SH-SY5Y (cell line): ENCODE data around the gene ABHD4.

Experiments
- GATA2 ChIP-seq: IDR thresholded peaks from 2 replicates; pipeline ENCODE4 v1.6.1; 2011; ENCODE audit warnings: mild to moderate bottlenecking, low read depth, low read length
- GATA3 ChIP-seq: IDR thresholded peaks from 2 replicates; pipeline ENCODE4 v1.6.1; 2011; ENCODE audit warnings: low read depth, mild to moderate bottlenecking, low read length, moderate library complexity

Gene ABHD4, protein sequence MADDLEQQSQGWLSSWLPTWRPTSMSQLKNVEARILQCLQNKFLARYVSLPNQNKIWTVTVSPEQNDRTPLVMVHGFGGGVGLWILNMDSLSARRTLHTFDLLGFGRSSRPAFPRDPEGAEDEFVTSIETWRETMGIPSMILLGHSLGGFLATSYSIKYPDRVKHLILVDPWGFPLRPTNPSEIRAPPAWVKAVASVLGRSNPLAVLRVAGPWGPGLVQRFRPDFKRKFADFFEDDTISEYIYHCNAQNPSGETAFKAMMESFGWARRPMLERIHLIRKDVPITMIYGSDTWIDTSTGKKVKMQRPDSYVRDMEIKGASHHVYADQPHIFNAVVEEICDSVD

GRCh38 chr14:22598099-22598895 is at the start of gene ABHD4:
ABHD4 (plus strand) TSS chr14:22598300; CDS start chr14:22598307, 7 bp downstream.
- TF ChIP-seq GATA2, result no peak
- no peak for TF ChIP-seq GATA3

- TF ChIP-seq GATA3 (no peak), GATA2 (no peak)
These were observed 48.7 kb upstream of the ABHD4 start for GRCh38 chr14:22549324-22549962.

DNA sequence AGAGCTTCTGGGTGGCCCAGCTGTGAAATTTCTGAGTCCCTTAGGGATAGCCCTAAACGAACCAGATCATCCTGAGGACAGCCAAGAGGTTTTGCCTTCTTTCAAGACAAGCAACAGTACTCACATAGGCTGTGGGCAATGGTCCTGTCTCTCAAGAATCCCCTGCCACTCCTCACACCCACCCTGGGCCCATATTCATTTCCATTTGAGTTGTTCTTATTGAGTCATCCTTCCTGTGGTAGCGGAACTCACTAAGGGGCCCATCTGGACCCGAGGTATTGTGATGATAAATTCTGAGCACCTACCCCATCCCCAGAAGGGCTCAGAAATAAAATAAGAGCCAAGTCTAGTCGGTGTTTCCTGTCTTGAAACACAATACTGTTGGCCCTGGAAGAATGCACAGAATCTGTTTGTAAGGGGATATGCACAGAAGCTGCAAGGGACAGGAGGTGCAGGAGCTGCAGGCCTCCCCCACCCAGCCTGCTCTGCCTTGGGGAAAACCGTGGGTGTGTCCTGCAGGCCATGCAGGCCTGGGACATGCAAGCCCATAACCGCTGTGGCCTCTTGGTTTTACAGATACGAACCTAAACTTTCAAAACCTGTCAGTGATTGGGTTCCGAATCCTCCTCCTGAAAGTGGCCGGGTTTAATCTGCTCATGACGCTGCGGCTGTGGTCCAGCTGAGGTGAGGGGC is 48.0 kb upstream of the ABHD4 start:
- TF ChIP-seq GATA2 (no peak), GATA3 (no peak)

GRCh38 chr14:22551605-22551997 is 46.5 kb upstream of the ABHD4 start:
- TF ChIP-seq GATA3, result no peak
- no peak for TF ChIP-seq GATA2

GRCh38 chr14:22552001-22552826 is 45.9 kb upstream of the ABHD4 start:
- TF ChIP-seq GATA3 (no peak), GATA2 (no peak)

DNA sequence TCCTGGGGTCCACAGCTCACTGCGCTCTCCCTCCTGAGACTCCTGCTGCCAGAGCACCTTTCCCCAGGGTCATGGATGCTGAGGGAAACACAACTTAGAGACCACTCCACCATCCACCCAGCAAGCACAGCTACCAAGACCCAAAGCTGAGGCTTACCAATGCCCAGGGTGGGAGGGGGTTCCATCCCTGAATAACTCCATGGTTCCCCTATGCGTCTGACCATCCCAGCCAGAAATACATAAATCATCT is 45.3 kb upstream of the ABHD4 start:
- TF ChIP-seq GATA3 (no peak), GATA2 (no peak)

DNA sequence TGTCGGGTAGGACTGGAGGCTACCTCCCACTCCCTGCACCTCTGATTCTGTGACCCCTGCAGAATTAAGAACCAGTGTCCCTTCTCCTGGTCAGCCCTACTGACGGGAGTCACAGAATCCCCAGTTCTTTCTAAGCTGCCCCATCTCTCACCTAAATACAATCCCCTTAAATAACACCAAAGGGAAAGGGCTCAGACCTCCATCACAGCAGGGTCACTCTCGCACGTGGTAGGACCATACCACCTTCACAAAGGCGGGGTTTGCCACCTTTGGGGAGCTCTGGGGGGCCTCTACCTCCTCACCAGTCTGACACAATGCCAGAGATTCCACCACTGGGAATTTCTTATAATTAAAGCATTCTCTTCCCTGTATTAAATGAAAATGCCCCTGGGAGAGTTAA is 44.7 kb upstream of the ABHD4 start:
- no peak for TF ChIP-seq GATA3
- no peak for TF ChIP-seq GATA2

- no peak for TF ChIP-seq GATA2
- TF ChIP-seq GATA3, result no peak
These were observed 43.4 kb upstream of the ABHD4 start for GRCh38 chr14:22554498-22555383.

DNA sequence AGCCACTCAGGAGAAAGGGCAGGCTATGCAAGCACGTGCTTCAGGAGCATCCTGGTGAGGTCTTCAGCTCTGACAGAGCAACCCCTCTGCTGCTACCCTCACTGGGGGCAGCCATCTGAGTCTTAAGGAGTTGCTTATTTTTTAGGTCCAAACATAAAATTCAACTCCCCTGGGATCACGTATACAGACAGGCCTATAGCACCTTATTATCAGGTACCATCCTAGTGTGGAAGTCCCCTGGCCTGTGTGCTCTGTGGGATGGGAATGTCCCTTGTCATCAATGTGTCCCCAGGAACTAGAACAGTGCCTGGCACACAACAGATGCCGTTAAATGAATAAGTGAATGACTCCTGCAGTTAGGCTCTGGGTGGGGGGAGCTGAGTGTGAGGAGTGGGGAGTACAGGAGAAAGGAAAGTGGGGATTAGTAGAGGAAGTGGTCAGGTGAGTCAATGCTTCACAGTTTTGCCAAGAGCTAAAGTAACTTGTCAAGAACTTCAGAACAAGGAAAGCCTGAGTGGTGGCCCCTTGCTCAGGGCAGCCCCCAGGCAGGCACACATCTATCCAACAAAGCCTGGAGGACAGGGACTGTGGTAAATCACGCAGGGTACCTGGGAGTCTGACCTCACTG is 42.6 kb upstream of the ABHD4 start:
- TF ChIP-seq GATA2, result no peak
- TF ChIP-seq GATA3, result no peak

DNA sequence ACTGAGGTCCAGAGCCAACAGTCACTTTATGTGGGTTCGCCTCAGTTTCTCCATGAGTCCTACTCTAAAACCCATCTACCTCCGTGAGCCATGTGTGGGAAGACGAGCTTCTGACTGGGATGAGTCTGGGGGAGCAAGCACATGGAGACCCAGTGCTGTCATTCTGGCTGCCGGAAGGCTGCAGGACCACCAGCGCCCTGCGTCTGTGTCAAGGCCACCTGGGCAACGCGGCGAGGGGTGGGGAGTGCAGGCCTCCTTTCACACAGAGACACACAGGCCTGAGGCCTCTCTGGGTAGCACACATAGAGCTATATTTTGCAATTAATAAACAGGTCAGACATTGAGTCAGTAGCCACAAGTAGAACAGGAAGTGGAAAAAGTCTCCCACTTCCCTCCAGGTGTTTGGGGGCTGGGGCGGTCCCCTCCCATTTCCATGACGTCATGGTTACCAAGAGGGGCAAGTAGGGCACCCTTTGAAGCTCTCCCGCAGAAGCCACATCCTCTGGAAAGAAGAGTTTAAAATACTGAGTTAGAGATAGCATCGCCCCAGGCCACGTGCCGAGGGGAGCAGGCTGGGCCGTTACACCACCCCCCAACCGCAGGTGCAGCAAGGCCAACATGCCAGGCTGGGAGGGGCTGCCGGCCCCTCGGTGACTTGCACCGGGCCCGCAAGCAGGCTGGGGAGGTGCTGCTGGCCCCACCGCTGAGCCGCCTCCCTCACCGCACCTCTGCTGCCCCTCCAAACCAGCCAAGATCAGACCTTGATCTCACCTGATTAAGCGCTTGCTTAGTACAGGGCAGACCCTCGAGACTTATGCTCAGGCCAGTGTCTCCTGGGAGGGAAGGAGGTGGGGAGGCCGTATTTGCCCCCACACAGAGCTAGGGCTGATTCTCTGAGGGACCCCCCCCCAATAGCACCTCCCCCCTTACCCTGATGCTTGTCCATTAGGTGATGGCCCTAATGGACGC is 41.8 kb upstream of the ABHD4 start:
- no peak for TF ChIP-seq GATA3
- no peak for TF ChIP-seq GATA2

DNA sequence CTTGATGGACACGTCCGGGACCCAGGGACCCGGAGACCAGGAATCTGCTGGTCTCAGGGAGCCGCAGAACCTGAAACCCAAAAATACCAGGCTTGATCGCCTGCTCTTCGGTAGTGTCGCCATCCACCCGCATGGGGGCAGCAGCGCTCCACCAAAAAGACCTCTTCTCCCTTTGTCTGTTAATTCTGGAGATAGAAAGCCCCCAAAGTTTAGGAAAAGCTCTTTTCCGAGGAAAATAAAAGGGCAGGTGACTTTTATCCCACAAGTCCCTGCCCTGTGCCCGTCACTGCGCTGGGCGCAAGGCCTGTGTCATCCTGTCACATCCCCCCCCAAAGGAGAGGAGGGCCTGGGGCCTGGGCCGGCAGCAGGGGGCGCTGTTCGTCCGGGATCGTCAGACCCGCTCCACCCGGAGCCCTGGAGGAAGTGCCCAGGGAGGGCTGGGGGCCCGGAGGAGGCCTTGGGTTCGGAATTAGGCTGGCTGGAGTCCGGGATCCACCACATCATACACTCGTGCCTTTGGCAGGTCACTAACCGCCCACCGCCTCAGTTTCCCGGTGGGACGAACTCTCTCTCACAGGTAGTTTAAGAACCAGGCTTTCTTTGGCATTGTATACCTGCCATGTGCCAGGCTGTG is 41.0 kb upstream of the ABHD4 start:
- TF ChIP-seq GATA2 (no peak), GATA3 (no peak)
